IMR-90 (cell line): ENCODE results near the gene CCSER1. TPM values are rescaled to one million over a fixed set of nuclear protein-coding genes. Genes with fewer than 3 reads are reported as not detected.

Source experiments
- ATAC-seq: fragments of 200-7000 bp; cut with Tn5 transposase; 2 replicates; pipeline ENCODE4 v1.9.1; 2020; ENCODE audit warnings: low read depth, mild to moderate bottlenecking, moderate library complexity
- BruUV-seq: library from RNA; stranded (reverse); fragments of 400-500 nt; replicated peaks from 2 replicates; lab custom pipeline; 2021; lab: Mats Ljungman, UMichigan
- CTCF ChIA-PET: fragments of 300-600 bp; formaldehyde crosslinking; extraction: SDS; loops from one replicate; lab custom pipeline; 2021; ENCODE audit warnings: antibody characterized with exemption; lab: Yijun Ruan, JAX
- POLR2A ChIA-PET: fragments of 300-600 bp; sonication (Branson Sonifier 250); formaldehyde crosslinking; loops from one replicate; lab custom pipeline; 2022; ENCODE audit warnings: antibody characterized with exemption; ENCODE audit not compliant: unreplicated experiment; lab: Charles Lee
- DNase-seq: peaks from one replicate; pipeline ENCODE4 v3.0.0; 2013
- H2AFZ ChIP-seq: replicated peaks from 2 replicates; pipeline ENCODE3; 2013; ENCODE audit warnings: low read length, mild to moderate bottlenecking; ENCODE audit not compliant: poor library complexity
- H2AK5ac ChIP-seq: 2 replicates; pipeline ENCODE4 v1.6.1; 2013; ENCODE audit warnings: low read depth, low read length, inconsistent platforms
- H2AK9ac ChIP-seq: replicated peaks from 2 replicates; pipeline ENCODE3; 2013; ENCODE audit warnings: mild to moderate bottlenecking, low read depth, low read length, moderate library complexity; ENCODE audit not compliant: poor library complexity
- H2BK120ac ChIP-seq: 2 replicates; pipeline ENCODE4 v1.6.1; 2013; ENCODE audit warnings: low read depth, low read length, inconsistent platforms
- H2BK15ac ChIP-seq: 3 replicates; pipeline ENCODE4 v1.6.1; 2013; ENCODE audit warnings: low read depth, low read length, inconsistent platforms
- H2BK20ac ChIP-seq: 2 replicates; pipeline ENCODE4 v1.6.1; 2013; ENCODE audit warnings: low read depth, mild to moderate bottlenecking, inconsistent platforms, low read length, moderate library complexity
- H2BK5ac ChIP-seq: 2 replicates; pipeline ENCODE4 v1.6.1; 2013; ENCODE audit warnings: mild to moderate bottlenecking, low read depth, low read length, inconsistent platforms; ENCODE audit not compliant: poor library complexity, severe bottlenecking
- H3K14ac ChIP-seq: replicated peaks from 2 replicates; pipeline ENCODE4 v1.6.1; 2013; ENCODE audit warnings: low read depth, low read length, inconsistent platforms
- H3K18ac ChIP-seq: 2 replicates; pipeline ENCODE4 v1.6.1; 2013; ENCODE audit warnings: low read depth, low read length, control low read depth
- H3K23ac ChIP-seq: 2 replicates; pipeline ENCODE4 v1.6.1; 2013; ENCODE audit warnings: low read depth, low read length, inconsistent platforms
- H3K27ac ChIP-seq: 2 replicates; pipeline ENCODE4 v1.5.1; 2013; ENCODE audit warnings: mild to moderate bottlenecking, control low read depth, low read length; ENCODE audit not compliant: insufficient read depth
- H3K27me3 ChIP-seq: 2 replicates; pipeline ENCODE4 v1.6.1; 2013; ENCODE audit warnings: low read length; ENCODE audit not compliant: control insufficient read depth, insufficient read depth
- H3K36me3 ChIP-seq: 2 replicates; pipeline ENCODE4 v1.6.1; 2013; ENCODE audit warnings: low read length, mixed read lengths; ENCODE audit not compliant: control insufficient read depth, insufficient read depth
- H3K4ac ChIP-seq: 2 replicates; pipeline ENCODE4 v1.6.1; 2013; ENCODE audit warnings: low read depth, low read length, inconsistent platforms
- H3K4me1 ChIP-seq: 2 replicates; pipeline ENCODE4 v1.6.1; 2013; ENCODE audit warnings: low read length, mixed read lengths; ENCODE audit not compliant: control insufficient read depth, insufficient read depth
- H3K4me2 ChIP-seq: 2 replicates; pipeline ENCODE4 v1.6.1; 2013; ENCODE audit warnings: low read depth, mild to moderate bottlenecking, control low read depth, low read length, moderate library complexity
- H3K4me3 ChIP-seq: 2 replicates; pipeline ENCODE4 v1.5.1; 2013; ENCODE audit warnings: low read depth, mild to moderate bottlenecking, control low read depth, low read length, moderate library complexity; ENCODE audit not compliant: insufficient read depth
- H3K56ac ChIP-seq: 2 replicates; pipeline ENCODE4 v1.6.1; 2013; ENCODE audit warnings: low read length, inconsistent platforms; ENCODE audit not compliant: insufficient read depth; ENCODE audit errors: extremely low read depth
- H3K79me1 ChIP-seq, 2 experiments: 2 replicates each; pipeline ENCODE4 v1.6.1; 2013; ENCODE audit warnings: low read length in 2 of 2, inconsistent platforms in 1 of 2, low read depth in 1 of 2
- H3K9ac ChIP-seq: 2 replicates; pipeline ENCODE4 v1.6.1; 2013; ENCODE audit warnings: low read depth, low read length, control low read depth
- H3K9me1 ChIP-seq: 2 replicates; pipeline ENCODE4 v1.6.1; 2013; ENCODE audit warnings: low read length, inconsistent platforms; ENCODE audit not compliant: insufficient read depth
- H3K9me3 ChIP-seq: 2 replicates; pipeline ENCODE4 v1.6.1; 2013; ENCODE audit warnings: low read length; ENCODE audit not compliant: control insufficient read depth, insufficient read depth
- H4K20me1 ChIP-seq: 2 replicates; pipeline ENCODE4 v1.6.1; 2013; ENCODE audit warnings: low read length, inconsistent platforms; ENCODE audit not compliant: insufficient read depth
- H4K5ac ChIP-seq: 2 replicates; pipeline ENCODE4 v1.6.1; 2013; ENCODE audit warnings: mild to moderate bottlenecking, low read depth, low read length, control low read depth
- H4K8ac ChIP-seq, 2 experiments: 2 replicates each; pipeline ENCODE4 v1.6.1; 2013; ENCODE audit warnings: low read depth in 2 of 2, low read length in 2 of 2, control low read depth in 1 of 2, inconsistent platforms in 1 of 2
- H4K91ac ChIP-seq: 2 replicates; pipeline ENCODE4 v1.6.1; 2013; ENCODE audit warnings: low read depth, low read length, inconsistent platforms; ENCODE audit not compliant: insufficient read depth
- BHLHE40 ChIP-seq: fragments of 150-350 bp; IDR thresholded peaks from 2 replicates; pipeline ENCODE4 v1.6.1; 2016; ENCODE audit warnings: mild to moderate bottlenecking, low read depth, low read length
- CHD1 ChIP-seq: IDR thresholded peaks from 2 replicates; pipeline ENCODE4 v1.6.1; 2012; ENCODE audit warnings: low read depth, low read length, improper control_type of control experiment
- CTCF ChIP-seq: conservative IDR thresholded peaks from 2 replicates; pipeline ENCODE4 v1.5.1; 2012; ENCODE audit warnings: mild to moderate bottlenecking, low read depth, low read length, improper control_type of control experiment
- FOS ChIP-seq: fragments of 150-350 bp; IDR thresholded peaks from 2 replicates; pipeline ENCODE4 v1.6.1; 2016; ENCODE audit warnings: low read depth, low read length
- MAZ ChIP-seq: IDR thresholded peaks from 2 replicates; pipeline ENCODE4 v1.6.1; 2012; ENCODE audit warnings: low read depth, mild to moderate bottlenecking, low read length, improper control_type of control experiment, moderate library complexity, borderline replicate concordance
- MXI1 ChIP-seq: IDR thresholded peaks from 2 replicates; pipeline ENCODE4 v1.6.1; 2012; ENCODE audit warnings: low read depth, mild to moderate bottlenecking, low read length, moderate library complexity, borderline replicate concordance
- NFE2L2 ChIP-seq: fragments of 150-350 bp; IDR thresholded peaks from 2 replicates; pipeline ENCODE4 v1.6.1; 2016; ENCODE audit warnings: low read depth, mild to moderate bottlenecking, low read length
- POLR2A ChIP-seq: IDR thresholded peaks from 2 replicates; pipeline ENCODE4 v1.6.1; 2012; ENCODE audit warnings: mild to moderate bottlenecking, low read depth, low read length
- RAD21 ChIP-seq: IDR thresholded peaks from 2 replicates; pipeline ENCODE4 v1.6.1; 2012; ENCODE audit warnings: low read length, improper control_type of control experiment
- USF2 ChIP-seq: fragments of 150-350 bp; IDR thresholded peaks from 2 replicates; pipeline ENCODE4 v1.6.1; 2017; ENCODE audit warnings: mild to moderate bottlenecking, antibody characterized with exemption, low read length, low read depth
- WGBS, 2 experiments: methylation state at CpG; one replicate each; pipeline versions ENCODE4 v1.1.5 to v1.1.7; 2013; ENCODE audit warnings: missing lambda C conversion rate in 2 of 2; ENCODE audit not compliant: insufficient read length in 1 of 2; ENCODE audit errors: extremely low coverage in 2 of 2; 5-methylcytosine and 5-hydroxymethylcytosine counted together
- dilution Hi-C: fragments of 300-500 bp; cut with HindIII; formaldehyde crosslinking; loops from one replicate; pipeline ENCODE4 v1.14.3; 2018; ENCODE audit warnings: low sequenced_read_pairs; ENCODE audit not compliant: unreplicated experiment
- in situ Hi-C: fragments of 300-500 bp; cut with MboI; formaldehyde crosslinking; loops from 3 replicates; pipeline ENCODE4 v1.14.3; 2019; ENCODE audit warnings: low sequenced_read_pairs, inconsistent platforms, mixed read lengths
- intact Hi-C: fragments of 100-400 bp; cut with micrococcal nuclease; formaldehyde crosslinking; loops from 2 replicates; pipeline ENCODE4 v1.10.0; 2022
- polyA plus RNA-seq, 3 experiments: library from polyadenylated mRNA; depleted of rRNA; stranded (reverse); fragments of >200 nt; gene quantifications; 2 replicates each; pipeline ENCODE4 v1.2.3, GENCODE V29; 2012; ENCODE audit warnings: low replicate concordance in 1 of 3
- total RNA-seq: library from RNA; depleted of rRNA; stranded (reverse); fragments of >200 nt; gene quantifications from 2 replicates; pipeline ENCODE4 v1.2.3, GENCODE V29; 2012

CCSER1 gene
- total and polyA plus RNA-seq, 2 of the 4 experiments (the other 2 are of a cell fraction), result not detected

- Histone ChIP-seq H3K4me2 (no peak overlapping the region), H4K20me1 (no peaks in the 10 kb centered on the region), H4K91ac (no peak overlapping the region), H3K56ac (no peak overlapping the region), H2BK20ac (no peak overlapping the region), H2BK5ac (no peak overlapping the region), H3K9me3 (peaks cover 2% of the 10 kb centered on the region; the same call in 1 of the 2 replicates), H3K4ac (no peak overlapping the region), H4K5ac (no peak overlapping the region), H2AK5ac (no peak overlapping the region), H3K36me3 (no peaks in the 10 kb centered on the region), H3K4me1 (no peaks in the 10 kb centered on the region), H3K23ac (no peak overlapping the region), H2AK9ac (no peak overlapping the region), H3K9me1 (no peaks in the 10 kb centered on the region), H3K14ac (no peak overlapping the region), H3K27ac (no peak overlapping the region), H2AFZ (no peak overlapping the region), H3K79me1 (no peaks in the 10 kb centered on the region), H2BK120ac (no peak overlapping the region), H3K18ac (no peak overlapping the region), H3K27me3 (no peaks in the 10 kb centered on the region), H3K4me3 (no peak overlapping the region), H4K8ac (no peak overlapping the region), H2BK15ac (no peak overlapping the region), H3K9ac (no peak overlapping the region)
- DNase-seq (no peak), ATAC-seq (no peak)
- WGBS, 2 experiments, result no CpG with 5 or more reads among the region's 3 CpGs
- POLR2A ChIA-PET, result no interaction called here
- no TSS peak for BruUV-seq
- dilution Hi-C loops, result no loop called here
- in situ Hi-C loops, result no loop called here
- intact Hi-C loops, result no loop called here
- TF ChIP-seq MXI1 (no peak), POLR2A (no peak), CHD1 (no peak), MAZ (no peak), NFE2L2 (no peak), CTCF (no peak), RAD21 (no peak), USF2 (no peak), BHLHE40 (no peak), FOS (no peak)
- CTCF ChIA-PET, result no interaction called here
Measured at GRCh38 chr4:91212211-91212610, 1085.0 kb downstream of the CCSER1 start.
